22Rv1 (cell line): ENCODE results near the gene CLK4.

ENCODE experiments used
- ZFX ChIP-seq: fragments of 450-650 bp; IDR thresholded peaks from 2 replicates; pipeline ENCODE4 v1.6.1; 2017; ENCODE audit warnings: antibody characterized with exemption, borderline replicate concordance
- TF ChIP-seq, protein P1 (sequence below): fragments of 450-650 bp; IDR thresholded peaks from 2 replicates; pipeline ENCODE4 v1.5.1; 2017; ENCODE audit warnings: mild to moderate bottlenecking

DNA sequence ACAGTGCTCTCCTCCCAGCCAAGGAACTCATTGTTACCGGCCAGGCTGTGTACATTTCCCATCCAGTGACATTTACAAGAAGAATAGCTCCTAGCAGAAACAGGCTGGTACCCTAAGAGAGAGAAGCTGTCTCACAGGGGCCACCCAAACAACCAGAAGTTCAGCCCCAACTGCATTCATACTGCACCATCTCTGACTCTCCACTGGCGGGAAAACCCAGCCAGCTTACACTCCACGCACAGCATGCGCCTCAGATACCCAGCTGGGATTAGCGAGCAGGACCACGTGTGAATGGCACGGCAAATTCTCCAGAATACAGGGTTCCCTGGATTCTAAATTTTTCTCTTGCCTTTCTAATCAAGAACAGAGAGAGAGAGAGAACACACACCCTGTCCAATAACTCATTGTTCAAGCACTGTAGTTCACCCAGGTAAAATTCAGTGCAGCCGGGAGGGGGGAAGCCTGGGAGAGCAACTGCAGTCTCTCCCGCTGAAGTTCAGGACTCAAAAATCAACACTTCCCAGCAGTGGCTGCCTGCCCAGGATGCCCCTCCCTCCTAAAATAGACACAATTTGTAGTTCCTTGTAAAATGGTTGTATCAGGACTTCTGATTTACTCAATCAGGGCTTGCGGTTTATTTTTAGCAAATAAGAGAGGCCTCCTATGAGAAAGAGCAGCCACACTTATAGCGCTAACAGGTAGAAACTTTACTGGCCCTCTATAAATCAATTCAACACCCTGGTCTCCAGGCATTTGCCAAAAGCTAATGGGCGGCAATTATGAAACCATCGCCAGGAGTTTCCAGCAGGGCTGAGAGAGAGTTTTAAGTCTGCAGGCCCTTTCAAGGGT lies 38.9 kb downstream of the CLK4 start:
- TF ChIP-seq, protein P1, sequence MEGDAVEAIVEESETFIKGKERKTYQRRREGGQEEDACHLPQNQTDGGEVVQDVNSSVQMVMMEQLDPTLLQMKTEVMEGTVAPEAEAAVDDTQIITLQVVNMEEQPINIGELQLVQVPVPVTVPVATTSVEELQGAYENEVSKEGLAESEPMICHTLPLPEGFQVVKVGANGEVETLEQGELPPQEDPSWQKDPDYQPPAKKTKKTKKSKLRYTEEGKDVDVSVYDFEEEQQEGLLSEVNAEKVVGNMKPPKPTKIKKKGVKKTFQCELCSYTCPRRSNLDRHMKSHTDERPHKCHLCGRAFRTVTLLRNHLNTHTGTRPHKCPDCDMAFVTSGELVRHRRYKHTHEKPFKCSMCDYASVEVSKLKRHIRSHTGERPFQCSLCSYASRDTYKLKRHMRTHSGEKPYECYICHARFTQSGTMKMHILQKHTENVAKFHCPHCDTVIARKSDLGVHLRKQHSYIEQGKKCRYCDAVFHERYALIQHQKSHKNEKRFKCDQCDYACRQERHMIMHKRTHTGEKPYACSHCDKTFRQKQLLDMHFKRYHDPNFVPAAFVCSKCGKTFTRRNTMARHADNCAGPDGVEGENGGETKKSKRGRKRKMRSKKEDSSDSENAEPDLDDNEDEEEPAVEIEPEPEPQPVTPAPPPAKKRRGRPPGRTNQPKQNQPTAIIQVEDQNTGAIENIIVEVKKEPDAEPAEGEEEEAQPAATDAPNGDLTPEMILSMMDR, result no peak
- no peak for TF ChIP-seq ZFX
